HG02759 (cell line): ENCODE measurements around the gene MARF1.
"Not testable (repeated sequence)": the region's sequence is repeated elsewhere in the genome, so short reads cannot be mapped to it uniquely, and the experiment has no call there.

Experiments used
- ATAC-seq: cut with Tn5 transposase; IDR thresholded peaks from one replicate; pipeline ENCODE4 v1.9.1; 2021; ENCODE audit warnings: mild to moderate bottlenecking, moderate library complexity; ENCODE audit not compliant: unreplicated experiment

The MARF1 gene

GRCh38 chr16:15621889-15622288 lies 21.1 kb downstream of the MARF1 start:
- no peak for ATAC-seq

- ATAC-seq = no peak
These were observed 21.5 kb downstream of the MARF1 start for GRCh38 chr16:15621456-15621855.

GRCh38 chr16:15620611-15621195 lies 22.3 kb downstream of the MARF1 start:
- ATAC-seq = no peak

GRCh38 chr16:15618392-15618791 lies 24.6 kb downstream of the MARF1 start:
- ATAC-seq = no peak

GRCh38 chr16:15617901-15618300 lies 25.1 kb downstream of the MARF1 start:
- no peak for ATAC-seq

- ATAC-seq = no peak
These were observed 26.3 kb downstream of the MARF1 start for GRCh38 chr16:15616475-15617165.

GRCh38 chr16:15616012-15616411 lies 26.9 kb downstream of the MARF1 start:
- ATAC-seq = no peak

GRCh38 chr16:15613676-15614075 lies 29.3 kb downstream of the MARF1 start:
- ATAC-seq = no peak

GRCh38 chr16:15611610-15612009 lies 31.3 kb downstream of the MARF1 start:
- no peak for ATAC-seq

GRCh38 chr16:15610369-15610871 lies 32.5 kb downstream of the MARF1 start:
- no peak for ATAC-seq

- no peak for ATAC-seq
These were observed 33.7 kb downstream of the MARF1 start for GRCh38 chr16:15609286-15609649.

GRCh38 chr16:15608398-15609285 lies 34.3 kb downstream of the MARF1 start:
- ATAC-seq = no peak

GRCh38 chr16:15607700-15608396 lies 35.1 kb downstream of the MARF1 start:
- ATAC-seq = no peak

- ATAC-seq = not testable (repeated sequence)
These were observed 35.7 kb downstream of the MARF1 start for GRCh38 chr16:15607221-15607699.

GRCh38 chr16:15606518-15607220 lies 36.3 kb downstream of the MARF1 start:
- ATAC-seq = no peak

- ATAC-seq = no peak
These were observed 37.0 kb downstream of the MARF1 start for GRCh38 chr16:15605839-15606517.

GRCh38 chr16:15604460-15605440 lies 38.2 kb downstream of the MARF1 start:
- no peak for ATAC-seq

GRCh38 chr16:15602285-15603044 lies 40.5 kb downstream of the MARF1 start:
- ATAC-seq = no peak
